ENCODE measurements around the gene MBD6.
A peak's percentile ranks its signal among the peaks of the same experiment; 100 is the strongest.

The MBD6 gene, protein sequence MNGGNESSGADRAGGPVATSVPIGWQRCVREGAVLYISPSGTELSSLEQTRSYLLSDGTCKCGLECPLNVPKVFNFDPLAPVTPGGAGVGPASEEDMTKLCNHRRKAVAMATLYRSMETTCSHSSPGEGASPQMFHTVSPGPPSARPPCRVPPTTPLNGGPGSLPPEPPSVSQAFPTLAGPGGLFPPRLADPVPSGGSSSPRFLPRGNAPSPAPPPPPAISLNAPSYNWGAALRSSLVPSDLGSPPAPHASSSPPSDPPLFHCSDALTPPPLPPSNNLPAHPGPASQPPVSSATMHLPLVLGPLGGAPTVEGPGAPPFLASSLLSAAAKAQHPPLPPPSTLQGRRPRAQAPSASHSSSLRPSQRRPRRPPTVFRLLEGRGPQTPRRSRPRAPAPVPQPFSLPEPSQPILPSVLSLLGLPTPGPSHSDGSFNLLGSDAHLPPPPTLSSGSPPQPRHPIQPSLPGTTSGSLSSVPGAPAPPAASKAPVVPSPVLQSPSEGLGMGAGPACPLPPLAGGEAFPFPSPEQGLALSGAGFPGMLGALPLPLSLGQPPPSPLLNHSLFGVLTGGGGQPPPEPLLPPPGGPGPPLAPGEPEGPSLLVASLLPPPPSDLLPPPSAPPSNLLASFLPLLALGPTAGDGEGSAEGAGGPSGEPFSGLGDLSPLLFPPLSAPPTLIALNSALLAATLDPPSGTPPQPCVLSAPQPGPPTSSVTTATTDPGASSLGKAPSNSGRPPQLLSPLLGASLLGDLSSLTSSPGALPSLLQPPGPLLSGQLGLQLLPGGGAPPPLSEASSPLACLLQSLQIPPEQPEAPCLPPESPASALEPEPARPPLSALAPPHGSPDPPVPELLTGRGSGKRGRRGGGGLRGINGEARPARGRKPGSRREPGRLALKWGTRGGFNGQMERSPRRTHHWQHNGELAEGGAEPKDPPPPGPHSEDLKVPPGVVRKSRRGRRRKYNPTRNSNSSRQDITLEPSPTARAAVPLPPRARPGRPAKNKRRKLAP

DNA sequence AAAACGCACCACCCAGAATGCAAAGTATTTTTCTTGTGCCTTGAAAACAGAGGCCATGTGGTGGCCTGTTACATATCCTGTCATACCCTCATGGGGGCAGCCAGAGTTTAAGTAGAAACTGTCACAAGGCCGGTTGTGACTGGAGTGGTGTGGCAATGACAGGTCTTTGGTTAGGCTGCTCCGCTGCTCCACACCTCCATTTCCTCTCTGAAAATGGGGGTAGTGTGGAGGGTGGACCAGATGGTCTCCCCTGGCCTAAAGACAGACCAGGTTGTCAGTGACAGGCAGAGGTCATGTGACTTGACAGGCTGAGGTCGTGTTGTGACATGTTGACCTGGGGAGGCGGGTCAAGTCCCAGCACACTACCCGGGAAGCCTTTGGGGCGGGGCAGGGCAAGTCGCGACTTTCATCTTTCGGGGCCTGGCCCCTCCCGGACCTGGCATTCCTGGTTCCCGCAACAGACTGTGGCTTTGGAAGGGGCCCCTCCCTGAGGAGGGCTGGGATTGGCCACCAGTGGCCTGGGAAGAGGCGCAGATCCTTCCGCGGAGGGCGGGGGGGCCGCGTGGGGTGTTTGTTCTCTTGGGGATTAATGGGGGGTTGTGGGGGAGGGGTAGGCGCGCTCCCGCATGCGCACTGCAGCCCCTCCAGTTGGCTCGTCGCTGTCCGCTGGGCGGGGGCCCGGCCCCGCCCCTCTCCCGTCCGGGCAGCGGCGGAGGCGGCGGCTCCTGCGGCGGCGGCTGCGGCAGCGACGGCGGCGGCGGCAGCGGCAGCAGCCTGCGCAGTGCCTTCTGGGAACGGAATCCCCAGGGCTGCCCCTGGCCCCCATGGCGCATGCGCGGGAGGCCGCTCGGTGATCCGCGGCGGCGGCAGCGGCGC, at the start of gene MBD6:
MBD6 (plus strand) TSS at position 814 of the 876 bp plus-strand sequence. CDS start 1,480 bp downstream, outside the sequence.
- peak within 1 kb of the TSS; percentile 100 for H3K27ac ChIP-seq (ENCODE audit: low read depth, low read length)

DNA sequence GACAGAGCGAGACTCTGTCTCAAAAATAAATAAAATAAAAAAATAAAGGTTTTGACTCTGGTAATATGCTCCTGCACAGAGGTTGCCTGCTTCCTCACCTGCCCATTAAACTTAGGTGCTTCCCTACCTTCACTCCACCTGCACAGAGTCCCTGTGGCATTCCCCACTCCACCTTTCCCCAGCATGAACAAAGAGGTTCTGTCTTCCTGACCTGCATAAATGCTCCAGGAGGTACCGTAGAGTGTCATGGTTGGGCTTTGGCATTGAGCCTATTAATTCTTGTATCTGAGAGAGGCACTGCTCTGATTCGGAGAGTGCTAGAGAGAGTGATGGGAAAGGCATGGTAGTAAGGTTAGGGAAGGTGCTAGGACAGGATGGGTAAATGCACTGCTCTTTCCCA, 49.2 kb upstream of the MBD6 start:
- H3K36me3 ChIP-seq (ENCODE audit: control insufficient read depth in 1 of 2, insufficient read depth in 2 of 2, low read length in 2 of 2) = peaks cover 2 to 29% of the 10 kb centered on the region in 2 donors
- no peak overlapping the region for H3K4me3 ChIP-seq (ENCODE audit: low read depth in 1 of 2, low read length in 2 of 2)
- no peak overlapping the region for H3K9ac ChIP-seq (ENCODE audit: low read depth in 1 of 2, low read length in 2 of 2)
- H3K9me3 ChIP-seq (ENCODE audit: control insufficient read depth in 1 of 2, low read length in 2 of 2) = no peaks in the 10 kb centered on the region
- H3K27ac ChIP-seq (ENCODE audit: low read depth, low read length) = no peak overlapping the region
- peaks cover 4 to 30% of the 10 kb centered on the region in 2 donors for H3K27me3 ChIP-seq (ENCODE audit: control insufficient read depth in 1 of 2, insufficient read depth in 2 of 2, low read length in 2 of 2)
- peaks cover 54 to 55% of the 10 kb centered on the region in 2 donors for H3K4me1 ChIP-seq (ENCODE audit: control insufficient read depth in 1 of 2, insufficient read depth in 2 of 2, low read length in 2 of 2)

More for the DNA sequence above, at the start of gene MBD6:
- Histone ChIP-seq H3K9ac (ENCODE audit: low read depth in 1 of 2, low read length in 2 of 2) (peak within 1 kb of the TSS; percentile 87 to 90), H3K4me3 (ENCODE audit: low read depth in 1 of 2, low read length in 2 of 2) (peak within 1 kb of the TSS; percentile 71 to 80), H3K9me3 (ENCODE audit: control insufficient read depth in 1 of 2, low read length in 2 of 2) (no peaks in the 10 kb centered on the region), H3K36me3 (ENCODE audit: control insufficient read depth in 1 of 2, insufficient read depth in 2 of 2, low read length in 2 of 2) (peaks cover 10 to 20% of the 10 kb centered on the region in 2 donors), H3K4me1 (ENCODE audit: control insufficient read depth in 1 of 2, insufficient read depth in 2 of 2, low read length in 2 of 2) (peaks cover 50 to 64% of the 10 kb centered on the region in 2 donors), H3K27me3 (ENCODE audit: control insufficient read depth in 1 of 2, insufficient read depth in 2 of 2, low read length in 2 of 2) (no peaks in the 10 kb centered on the region)

DNA sequence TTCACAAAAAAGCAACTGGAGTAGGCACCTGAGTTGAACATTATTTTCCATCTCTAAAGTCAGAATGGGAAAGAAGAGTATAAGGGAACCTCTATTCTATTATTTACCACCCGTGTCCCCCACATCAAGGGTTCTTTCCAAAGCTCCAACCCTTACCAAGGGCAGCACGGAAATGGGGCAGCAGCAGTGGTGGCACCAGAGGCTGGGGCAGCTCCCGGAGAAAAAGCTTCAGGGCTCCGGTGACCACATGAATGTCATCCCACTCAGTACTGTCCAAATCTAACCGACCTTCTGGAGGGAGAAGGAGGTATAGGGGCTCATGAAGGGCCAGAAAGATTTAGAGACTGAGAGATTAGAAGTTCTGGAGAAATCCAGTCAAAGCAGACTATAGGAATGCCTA, 48.7 kb upstream of the MBD6 start:
- H3K9me3 ChIP-seq (ENCODE audit: control insufficient read depth in 1 of 2, low read length in 2 of 2) = no peaks in the 10 kb centered on the region
- H3K36me3 ChIP-seq (ENCODE audit: control insufficient read depth in 1 of 2, insufficient read depth in 2 of 2, low read length in 2 of 2) = peaks cover 2 to 29% of the 10 kb centered on the region in 2 donors
- H3K27me3 ChIP-seq (ENCODE audit: control insufficient read depth in 1 of 2, insufficient read depth in 2 of 2, low read length in 2 of 2) = peaks cover 4 to 32% of the 10 kb centered on the region in 2 donors
- H3K4me3 ChIP-seq (ENCODE audit: low read depth in 1 of 2, low read length in 2 of 2) = no peak overlapping the region
- no peak overlapping the region for H3K9ac ChIP-seq (ENCODE audit: low read depth in 1 of 2, low read length in 2 of 2)
- no peak overlapping the region for H3K27ac ChIP-seq (ENCODE audit: low read depth, low read length)
- peaks cover 55 to 58% of the 10 kb centered on the region in 2 donors for H3K4me1 ChIP-seq (ENCODE audit: control insufficient read depth in 1 of 2, insufficient read depth in 2 of 2, low read length in 2 of 2)

DNA sequence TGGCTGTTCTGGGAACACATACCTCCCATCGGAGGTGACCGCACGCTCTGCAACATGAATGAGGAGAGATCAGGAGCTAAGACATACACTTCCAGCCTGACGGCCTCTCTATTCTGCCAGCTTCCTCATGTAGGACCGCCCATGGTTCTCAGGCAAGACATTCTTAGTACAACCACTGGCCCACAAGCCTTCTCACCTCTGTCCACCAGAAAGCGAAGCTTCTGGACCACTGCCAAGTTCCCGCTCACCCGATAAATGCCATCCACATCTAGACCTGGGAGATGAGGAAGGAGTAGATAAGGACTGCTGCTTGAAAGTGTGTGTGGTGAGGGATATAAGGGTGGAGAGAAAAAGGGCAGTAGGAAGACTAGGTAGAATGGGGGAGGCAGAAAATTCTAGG, 48.2 kb upstream of the MBD6 start:
- Histone ChIP-seq H3K27ac (ENCODE audit: low read depth, low read length) (no peak overlapping the region), H3K9me3 (ENCODE audit: control insufficient read depth in 1 of 2, low read length in 2 of 2) (no peaks in the 10 kb centered on the region), H3K4me1 (ENCODE audit: control insufficient read depth in 1 of 2, insufficient read depth in 2 of 2, low read length in 2 of 2) (peaks cover 54 to 63% of the 10 kb centered on the region in 2 donors), H3K4me3 (ENCODE audit: low read depth in 1 of 2, low read length in 2 of 2) (no peak overlapping the region), H3K27me3 (ENCODE audit: control insufficient read depth in 1 of 2, insufficient read depth in 2 of 2, low read length in 2 of 2) (peaks cover 4 to 35% of the 10 kb centered on the region in 2 donors), H3K9ac (ENCODE audit: low read depth in 1 of 2, low read length in 2 of 2) (no peak overlapping the region), H3K36me3 (ENCODE audit: control insufficient read depth in 1 of 2, insufficient read depth in 2 of 2, low read length in 2 of 2) (peaks cover 2 to 24% of the 10 kb centered on the region in 2 donors)

DNA sequence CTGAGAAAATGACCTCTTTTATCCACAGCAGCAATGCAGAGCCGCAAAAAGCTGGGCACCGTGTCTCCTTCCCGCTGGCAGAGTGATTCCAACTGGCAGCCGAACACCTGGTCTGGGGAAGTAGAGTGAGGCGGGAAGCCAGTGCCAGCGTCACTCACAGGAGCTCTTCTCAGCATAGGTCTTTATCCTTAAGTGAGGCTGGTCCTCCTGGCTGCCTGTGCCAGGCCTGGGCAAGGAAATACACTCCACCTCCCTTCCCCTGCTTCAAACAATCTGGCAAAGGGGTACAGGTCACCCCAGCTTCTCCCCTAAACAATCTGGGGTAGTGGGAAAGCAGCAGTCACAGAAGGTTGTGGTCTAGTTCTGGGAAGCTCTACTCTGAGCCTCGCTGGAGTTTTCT, 47.8 kb upstream of the MBD6 start:
- Histone ChIP-seq H3K36me3 (ENCODE audit: control insufficient read depth in 1 of 2, insufficient read depth in 2 of 2, low read length in 2 of 2) (peaks cover 2 to 23% of the 10 kb centered on the region in 2 donors), H3K4me3 (ENCODE audit: low read depth in 1 of 2, low read length in 2 of 2) (peak overlapping the region in 1 of 2 donors; percentile 66), H3K9ac (ENCODE audit: low read depth in 1 of 2, low read length in 2 of 2) (no peak overlapping the region), H3K27me3 (ENCODE audit: control insufficient read depth in 1 of 2, insufficient read depth in 2 of 2, low read length in 2 of 2) (peaks cover 7 to 35% of the 10 kb centered on the region in 2 donors), H3K9me3 (ENCODE audit: control insufficient read depth in 1 of 2, low read length in 2 of 2) (no peaks in the 10 kb centered on the region), H3K4me1 (ENCODE audit: control insufficient read depth in 1 of 2, insufficient read depth in 2 of 2, low read length in 2 of 2) (peaks cover 49 to 62% of the 10 kb centered on the region in 2 donors), H3K27ac (ENCODE audit: low read depth, low read length) (no peak overlapping the region)

DNA sequence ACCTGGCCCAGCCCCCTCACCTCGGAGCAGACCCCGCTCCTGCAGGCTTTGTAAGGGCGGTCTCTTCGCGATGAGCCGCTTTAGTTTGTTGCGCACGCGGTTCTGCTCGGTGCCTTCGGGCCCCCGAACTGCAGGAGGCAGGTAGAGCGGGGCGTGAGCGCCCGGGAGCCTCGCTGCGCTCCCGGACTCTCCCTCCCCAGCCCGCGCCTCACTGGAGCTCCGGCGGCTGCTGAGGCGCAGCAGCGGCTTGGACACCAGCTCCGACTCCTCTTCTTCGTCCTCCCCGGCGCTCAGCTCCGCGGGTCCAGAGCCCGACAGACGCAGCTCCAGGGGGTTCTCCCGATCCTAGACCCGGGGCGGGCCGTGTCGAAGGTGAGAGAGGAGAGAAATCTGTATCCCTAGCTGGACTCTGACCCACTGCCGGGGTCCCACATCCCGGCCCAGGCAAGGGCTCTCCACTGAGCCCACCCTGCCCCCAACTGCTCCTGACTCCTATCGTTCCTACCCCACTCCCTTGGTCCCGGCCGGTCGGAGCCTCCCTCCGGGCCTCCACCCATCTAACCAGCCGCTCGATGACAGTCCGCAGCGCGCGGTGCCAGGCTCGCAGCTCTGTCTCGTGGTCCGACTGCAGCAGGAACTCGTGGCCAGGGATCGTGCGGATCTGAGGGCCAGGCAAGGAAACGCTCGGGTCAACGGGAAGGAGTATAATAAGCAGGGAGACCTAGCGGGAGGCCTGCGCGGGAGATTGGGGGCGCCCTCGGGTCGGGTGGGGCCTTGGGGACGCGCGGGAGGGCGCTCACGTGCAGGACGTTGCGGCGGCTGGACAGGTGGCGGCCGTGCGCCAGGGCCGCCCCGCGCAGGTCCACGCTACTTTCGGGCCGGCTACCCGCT, 47.1 kb upstream of the MBD6 start:
- Histone ChIP-seq H3K27ac (ENCODE audit: low read depth, low read length) (no peak overlapping the region), H3K27me3 (ENCODE audit: control insufficient read depth in 1 of 2, insufficient read depth in 2 of 2, low read length in 2 of 2) (peaks cover 7 to 35% of the 10 kb centered on the region in 2 donors), H3K36me3 (ENCODE audit: control insufficient read depth in 1 of 2, insufficient read depth in 2 of 2, low read length in 2 of 2) (peaks cover 2 to 18% of the 10 kb centered on the region in 2 donors), H3K9ac (ENCODE audit: low read depth in 1 of 2, low read length in 2 of 2) (peak overlapping the region; percentile 43 to 45), H3K4me1 (ENCODE audit: control insufficient read depth in 1 of 2, insufficient read depth in 2 of 2, low read length in 2 of 2) (peaks cover 43 to 56% of the 10 kb centered on the region in 2 donors), H3K4me3 (ENCODE audit: low read depth in 1 of 2, low read length in 2 of 2) (peak overlapping the region; percentile 66 to 72), H3K9me3 (ENCODE audit: control insufficient read depth in 1 of 2, low read length in 2 of 2) (no peaks in the 10 kb centered on the region)

DNA sequence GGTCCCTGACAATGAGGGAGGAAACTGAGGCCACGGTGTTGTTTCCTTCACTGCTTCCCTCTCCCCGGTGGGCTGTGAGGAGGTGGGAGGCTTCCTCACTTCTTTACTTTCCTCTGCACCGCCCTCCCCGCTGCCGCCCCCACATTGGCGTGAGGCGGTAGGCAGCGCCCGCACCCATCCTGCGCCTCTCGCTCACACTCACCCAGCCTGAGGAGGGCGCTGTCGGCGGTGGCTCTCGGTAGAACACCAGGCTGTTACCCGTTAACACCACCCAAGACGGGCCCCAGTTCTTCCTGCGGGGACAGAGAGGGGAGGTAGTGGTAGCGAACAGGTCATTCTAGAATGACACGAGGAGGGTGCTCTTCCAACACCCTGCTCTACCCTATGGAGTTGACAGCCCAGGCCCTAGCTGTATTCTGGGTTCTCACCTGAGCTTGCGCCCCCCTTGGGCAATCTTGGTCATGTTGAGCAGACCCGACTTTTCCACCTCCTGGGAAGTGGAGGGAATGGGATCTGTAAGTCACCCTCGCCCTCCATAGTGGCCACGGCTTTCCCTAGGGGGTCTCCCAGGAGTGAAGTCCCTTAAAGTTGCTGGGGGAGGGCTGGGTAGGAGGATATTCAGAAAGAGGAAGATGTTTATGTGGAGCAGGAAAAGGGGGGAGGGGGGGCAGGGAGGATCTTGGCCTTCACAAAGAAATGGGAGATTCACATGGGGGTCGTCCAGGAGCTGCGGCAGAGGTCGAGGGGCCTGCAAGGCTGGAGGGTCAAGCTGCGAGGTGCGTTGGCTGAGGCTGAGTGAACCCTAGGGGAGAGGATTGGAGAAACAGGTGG, 46.2 kb upstream of the MBD6 start:
- Histone ChIP-seq H3K27ac (ENCODE audit: low read depth, low read length) (no peak overlapping the region), H3K4me1 (ENCODE audit: control insufficient read depth in 1 of 2, insufficient read depth in 2 of 2, low read length in 2 of 2) (peaks cover 34 to 49% of the 10 kb centered on the region in 2 donors), H3K27me3 (ENCODE audit: control insufficient read depth in 1 of 2, insufficient read depth in 2 of 2, low read length in 2 of 2) (peaks cover 10 to 35% of the 10 kb centered on the region in 2 donors), H3K36me3 (ENCODE audit: control insufficient read depth in 1 of 2, insufficient read depth in 2 of 2, low read length in 2 of 2) (peaks cover 0 to 12% of the 10 kb centered on the region in 2 donors), H3K9ac (ENCODE audit: low read depth in 1 of 2, low read length in 2 of 2) (peak overlapping the region; percentile 43 to 45), H3K4me3 (ENCODE audit: low read depth in 1 of 2, low read length in 2 of 2) (peak overlapping the region; percentile 66 to 72), H3K9me3 (ENCODE audit: control insufficient read depth in 1 of 2, low read length in 2 of 2) (no peaks in the 10 kb centered on the region)

DNA sequence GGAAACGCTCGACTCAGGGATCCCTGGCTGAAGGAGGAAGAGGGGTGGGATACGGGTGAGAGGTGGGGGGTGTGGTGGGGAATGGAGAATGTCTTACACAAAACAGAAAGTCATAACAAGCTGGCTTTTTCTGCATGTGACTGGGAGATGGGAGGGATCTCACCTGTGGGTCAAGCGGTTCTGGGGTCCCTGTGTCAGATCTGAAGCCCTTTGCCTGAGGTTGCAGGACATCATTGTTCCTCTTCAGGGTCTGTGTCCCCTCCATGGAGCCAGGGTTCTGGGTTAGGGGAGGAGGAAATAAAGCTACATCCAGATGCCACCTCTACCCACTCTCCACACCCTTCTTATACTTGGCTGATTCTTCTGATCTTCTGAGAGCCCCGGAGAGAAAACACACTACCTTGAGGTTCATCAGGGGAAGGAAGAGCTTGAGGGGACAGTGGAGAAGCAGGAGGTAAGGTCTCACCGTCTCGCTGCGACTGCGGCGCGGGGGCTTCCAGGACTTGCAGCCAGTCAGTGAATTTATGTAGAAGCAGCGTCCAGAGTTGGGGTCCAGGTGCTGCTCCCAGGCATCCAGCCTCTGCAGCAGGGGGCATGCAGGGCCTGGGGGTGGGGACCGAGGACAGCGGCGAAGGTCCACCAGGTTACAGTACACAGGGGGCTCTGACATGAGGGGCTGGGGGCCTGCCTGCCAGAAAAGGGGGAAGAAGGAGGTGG, 45.5 kb upstream of the MBD6 start:
- no peaks in the 10 kb centered on the region for H3K9me3 ChIP-seq (ENCODE audit: control insufficient read depth in 1 of 2, low read length in 2 of 2)
- peak overlapping the region; percentile 43 to 45 for H3K9ac ChIP-seq (ENCODE audit: low read depth in 1 of 2, low read length in 2 of 2)
- peaks cover 10 to 35% of the 10 kb centered on the region in 2 donors for H3K27me3 ChIP-seq (ENCODE audit: control insufficient read depth in 1 of 2, insufficient read depth in 2 of 2, low read length in 2 of 2)
- H3K36me3 ChIP-seq (ENCODE audit: control insufficient read depth in 1 of 2, insufficient read depth in 2 of 2, low read length in 2 of 2) = peaks cover 0 to 8% of the 10 kb centered on the region in 2 donors
- peaks cover 26 to 43% of the 10 kb centered on the region in 2 donors for H3K4me1 ChIP-seq (ENCODE audit: control insufficient read depth in 1 of 2, insufficient read depth in 2 of 2, low read length in 2 of 2)
- peak overlapping the region; percentile 66 to 72 for H3K4me3 ChIP-seq (ENCODE audit: low read depth in 1 of 2, low read length in 2 of 2)
- H3K27ac ChIP-seq (ENCODE audit: low read depth, low read length) = peak overlapping the region; percentile 26

Data from duodenal mucosa (tissue), 2 donors.